Activated T-cell treated with anti-CD3 and anti-CD28 coated beads, Interleukin-2, amount 50 U/mL, for 1 hour (primary cell): ENCODE data around the gene FOXO3.

Source experiments
- DNase-seq: peaks from one replicate; pipeline ENCODE4 v3.0.0-alpha.2; 2020

Gene FOXO3

DNA sequence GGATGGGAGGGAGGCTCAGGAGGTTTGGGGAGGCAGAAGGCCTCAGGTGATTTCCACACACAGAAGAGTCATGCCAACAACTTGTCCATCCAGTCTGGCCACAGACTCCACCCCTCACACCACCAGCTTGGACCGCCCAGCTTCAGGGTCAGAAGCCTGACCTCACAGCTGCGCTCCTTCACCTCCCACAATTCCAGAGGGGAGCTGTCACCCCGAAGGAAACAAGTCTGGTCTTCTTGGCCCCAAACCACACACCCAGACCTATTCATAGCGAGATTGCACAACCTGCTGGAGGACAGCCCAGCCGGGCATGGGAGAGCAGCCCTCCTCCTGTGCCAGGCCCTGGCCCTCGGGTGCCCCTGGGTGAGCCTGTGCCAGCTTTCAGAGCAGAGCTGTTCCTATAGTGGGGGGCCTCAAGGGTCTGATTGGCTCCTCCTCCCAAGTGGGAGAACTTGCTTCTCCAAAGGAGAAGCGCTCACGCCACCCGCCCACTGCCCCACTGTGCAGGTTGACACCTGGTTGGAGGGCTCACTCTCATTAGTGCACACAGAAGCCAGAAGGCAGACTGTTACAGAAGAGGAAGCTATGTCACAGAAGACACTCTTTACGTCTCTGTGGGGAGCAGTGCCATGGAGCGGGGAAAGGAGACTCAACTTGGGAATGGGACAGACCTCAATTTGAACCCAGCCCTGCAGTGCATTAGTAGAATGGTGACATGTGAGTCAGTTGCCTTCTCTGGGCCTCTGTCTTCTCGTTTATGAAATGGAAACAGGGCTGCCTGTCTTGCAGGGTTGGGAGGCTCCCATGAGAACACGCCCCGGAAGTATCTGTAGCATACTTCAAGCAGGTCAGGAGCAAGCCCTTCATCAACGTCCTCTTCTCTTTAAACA lies 128.8 kb downstream of the FOXO3 start:
- no peak for DNase-seq

GRCh38 chr6:108690326-108691049 lies 129.8 kb downstream of the FOXO3 start:
- no peak for DNase-seq

GRCh38 chr6:108693430-108694154 lies 132.9 kb downstream of the FOXO3 start:
- DNase-seq, result no peak

GRCh38 chr6:108694816-108695215 lies 134.1 kb downstream of the FOXO3 start:
- no peak for DNase-seq

DNA sequence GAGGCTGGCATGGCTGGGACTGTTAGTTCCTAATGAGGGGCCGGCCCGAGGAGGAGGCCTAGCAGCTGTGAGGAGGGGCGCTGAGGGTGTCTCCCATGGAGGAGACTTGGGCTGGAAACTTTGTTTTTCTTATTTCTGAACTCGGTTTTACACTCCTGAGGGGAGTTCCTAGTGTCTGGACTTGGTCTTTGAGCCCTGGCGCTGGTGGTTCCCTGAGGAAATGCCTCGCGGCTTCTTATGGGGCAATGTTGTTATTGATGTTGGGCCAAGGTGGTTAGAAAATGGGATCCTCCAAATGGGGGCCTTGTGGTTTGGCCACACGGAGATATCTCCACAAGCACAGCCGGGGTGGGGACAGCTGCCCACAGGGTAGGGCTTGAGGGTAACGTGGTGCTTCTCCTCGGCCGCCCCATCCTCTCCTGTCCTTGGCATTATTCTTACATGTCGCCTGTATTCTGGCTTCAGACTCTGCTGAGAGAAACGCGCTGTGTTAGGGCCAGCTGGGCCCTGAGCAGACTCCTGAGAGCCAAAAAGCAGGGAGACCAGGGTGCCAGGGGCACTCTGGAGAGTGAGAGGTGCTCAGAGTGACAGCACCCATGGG lies 136.9 kb downstream of the FOXO3 start:
- no peak for DNase-seq

GRCh38 chr6:108698593-108699289 lies 138.0 kb downstream of the FOXO3 start:
- DNase-seq, result no peak

GRCh38 chr6:108699290-108700041 lies 138.7 kb downstream of the FOXO3 start:
- DNase-seq, result no peak

GRCh38 chr6:108702106-108702851 lies 141.6 kb downstream of the FOXO3 start:
- DNase-seq, result no peak

DNA sequence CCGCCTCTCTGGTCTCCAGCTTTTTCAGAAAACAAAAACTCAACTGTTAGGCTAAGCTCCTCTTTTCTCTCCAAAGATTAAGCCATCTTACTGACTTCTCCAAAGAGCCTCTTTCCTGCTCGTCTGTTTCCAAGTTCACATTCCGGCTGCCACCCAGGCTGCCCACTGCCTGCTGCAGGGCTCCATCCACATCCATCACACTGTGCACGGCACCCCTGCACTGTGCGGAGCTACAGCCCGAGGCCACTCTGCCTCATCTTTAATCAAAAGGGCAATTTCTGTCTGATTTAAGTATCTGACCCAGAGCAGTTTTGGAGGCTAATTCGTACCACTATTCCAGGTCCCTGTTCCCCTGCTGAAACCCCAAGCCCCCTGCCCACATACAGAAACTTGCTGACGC lies 145.9 kb downstream of the FOXO3 start:
- no peak for DNase-seq

DNA sequence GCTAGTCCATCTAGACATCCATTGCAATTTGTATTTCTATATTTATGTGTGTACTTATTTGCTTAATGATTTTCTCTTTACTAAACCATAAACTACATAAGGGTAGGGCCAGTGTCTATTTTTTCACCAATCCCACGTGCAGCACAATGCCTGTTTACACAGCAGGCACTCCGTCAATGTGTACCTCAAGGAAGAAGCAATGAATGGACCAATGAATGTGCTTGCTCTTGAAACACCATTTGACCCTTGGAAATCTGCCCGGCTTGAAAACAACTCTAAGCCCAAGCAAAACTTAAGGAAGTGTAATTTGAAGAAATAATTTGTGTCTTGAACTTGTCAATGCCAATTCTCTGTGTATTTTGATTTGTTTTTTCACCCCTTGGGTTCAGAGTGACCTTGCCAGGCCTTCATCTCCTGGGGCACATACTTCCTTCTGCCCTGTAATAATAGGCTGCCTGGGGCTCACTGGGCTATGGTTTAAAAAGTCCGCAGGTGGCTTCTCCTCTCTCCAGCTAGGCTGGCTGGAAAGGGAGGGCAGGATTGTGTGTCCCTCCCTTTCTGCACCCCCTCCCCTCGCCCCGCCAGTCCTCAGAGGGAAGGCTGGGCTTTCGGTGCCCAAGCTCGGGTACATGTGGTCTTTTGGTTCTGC lies 146.7 kb downstream of the FOXO3 start:
- no peak for DNase-seq

- no peak for DNase-seq
Observed at GRCh38 chr6:108710030-108710429, 149.3 kb downstream of the FOXO3 start.

GRCh38 chr6:108710551-108710950 lies 149.8 kb downstream of the FOXO3 start:
- no peak for DNase-seq

GRCh38 chr6:108711071-108711470 lies 150.4 kb downstream of the FOXO3 start:
- no peak for DNase-seq

DNA sequence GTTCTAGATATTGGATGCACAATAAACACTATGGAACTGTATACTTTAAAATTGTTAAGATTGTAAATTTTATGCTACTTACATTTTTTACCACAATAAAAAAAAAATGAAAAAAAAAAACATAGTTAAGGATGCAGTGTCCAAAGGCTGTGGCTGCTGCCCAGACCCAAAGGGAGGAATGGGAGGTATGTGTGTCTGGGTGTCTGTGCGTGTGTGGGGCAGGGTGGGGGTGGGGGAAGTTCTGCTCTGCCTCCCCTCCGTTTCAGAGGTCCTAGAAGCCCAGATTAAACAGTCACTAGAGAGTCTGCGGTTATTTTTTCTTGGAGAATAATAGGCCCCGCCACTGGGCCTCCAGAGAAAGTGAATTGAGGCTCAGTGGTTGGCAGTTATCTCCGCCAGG lies 151.1 kb downstream of the FOXO3 start:
- no peak for DNase-seq

DNA sequence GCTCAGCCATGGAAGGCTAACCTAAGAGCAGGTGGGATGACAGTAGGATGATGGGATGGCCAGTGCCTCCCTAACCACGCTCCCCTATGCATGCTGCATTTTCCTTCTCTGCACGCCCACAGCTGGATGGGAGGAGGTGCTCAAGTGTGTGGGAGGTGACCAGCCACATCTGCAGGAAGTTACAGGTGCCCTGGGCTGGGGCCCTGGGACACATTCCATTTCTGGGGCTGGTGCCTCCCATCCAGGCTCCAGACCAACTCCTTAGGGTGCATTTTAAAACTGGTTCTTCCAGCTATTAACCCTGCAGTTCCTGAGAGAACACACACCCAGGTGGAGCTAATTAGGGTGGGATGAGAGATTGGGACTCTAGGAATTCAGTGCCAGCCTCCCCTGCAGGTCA lies 152.2 kb downstream of the FOXO3 start:
- no peak for DNase-seq

GRCh38 chr6:108714101-108714765 lies 153.5 kb downstream of the FOXO3 start:
- no peak for DNase-seq

DNA sequence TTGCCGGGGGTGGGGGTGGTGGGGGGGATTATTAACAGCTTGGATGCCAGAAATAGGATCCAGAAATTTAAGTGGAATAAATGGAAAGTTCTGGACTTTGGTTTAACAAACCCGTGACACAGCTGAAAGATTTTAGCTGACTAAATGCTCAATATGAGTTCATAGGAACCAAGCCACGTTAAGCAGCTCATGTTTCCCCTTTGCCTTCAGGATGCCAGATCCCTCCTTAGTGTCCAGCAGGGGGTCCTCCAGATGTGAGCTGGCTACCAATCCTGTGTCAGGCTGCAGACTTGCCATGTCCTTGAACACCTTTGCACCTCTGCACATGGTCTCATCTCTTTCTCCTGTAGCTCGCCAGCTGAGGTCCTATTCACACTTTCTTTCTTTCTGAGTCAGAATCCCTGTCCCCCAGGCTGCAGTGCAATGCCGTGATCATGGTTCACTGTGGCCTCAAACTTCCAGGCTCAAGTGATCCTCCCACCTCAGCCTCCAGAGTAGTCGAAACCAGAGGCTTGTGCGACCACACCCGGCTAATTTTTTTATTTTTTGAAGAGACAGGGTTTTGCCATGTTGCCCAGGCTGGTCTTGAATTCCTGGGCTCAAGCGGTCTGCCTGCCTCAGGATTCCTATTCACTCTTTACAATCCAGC lies 154.2 kb downstream of the FOXO3 start:
- DNase-seq, result no peak

- no peak for DNase-seq
Observed at GRCh38 chr6:108715832-108716231, 155.1 kb downstream of the FOXO3 start.
